B cell (primary cell): Measurements from ENCODE around the gene TRIM15. TPM values are rescaled to one million over a fixed set of nuclear protein-coding genes. Genes with fewer than 3 reads are reported as not detected.

Experiments used
- ATAC-seq: fragments of 200-7000 bp; cut with Tn5 transposase; one replicate; pipeline ENCODE4 v1.10.0; 2021; ENCODE audit warnings: low read depth, mild to moderate bottlenecking, moderate number of reproducible peaks, moderate library complexity
- CTCF ChIA-PET: fragments of 350-600 bp; sonication (Branson Sonifier 250); formaldehyde crosslinking; loops from one replicate; lab custom pipeline; 2021; ENCODE audit warnings: antibody characterized with exemption, inconsistent platforms; lab: Charles Lee
- POLR2A ChIA-PET: fragments of 350-600 bp; sonication (Branson Sonifier 250); formaldehyde crosslinking; loops from one replicate; lab custom pipeline; 2021; ENCODE audit warnings: antibody characterized with exemption; lab: Charles Lee
- DNase-seq: peaks from one replicate; pipeline ENCODE4 v3.0.0; 2013
- H2AFZ ChIP-seq: 2 replicates; pipeline ENCODE4 v1.6.1; 2012; ENCODE audit warnings: mild to moderate bottlenecking, low read depth, low read length; ENCODE audit not compliant: insufficient read depth, poor library complexity, severe bottlenecking
- H3K27ac ChIP-seq, 2 donors: 1 replicate in 1 of 2; 2 replicates in 1 of 2; pipeline ENCODE4 v1.5.1; 2012 to 2013; ENCODE audit warnings: low read length in 2 of 2, mild to moderate bottlenecking in 2 of 2, moderate library complexity in 1 of 2
- H3K27me3 ChIP-seq, 4 experiments: fragments of 200-600 bp in 1 of 4; sonication (generic) in 1 of 4; replicated peaks in 1 of 4; 1 replicate in 2 of 4; 2 replicates in 2 of 4; pipeline versions ENCODE4 v1.6.1 to v1.7.0; 2013 to 2016; ENCODE audit warnings: low read length in 3 of 4, mild to moderate bottlenecking in 2 of 4, mixed read lengths in 1 of 4, moderate library complexity in 1 of 4; ENCODE audit not compliant: insufficient read depth in 4 of 4, control insufficient read depth in 3 of 4; ENCODE audit errors: control extremely low read depth in 1 of 4
- H3K36me3 ChIP-seq, 2 experiments: replicated peaks in 1 of 2; 1 replicate in 1 of 2; 2 replicates in 1 of 2; pipeline versions ENCODE4 v1.6.1 to v1.7.1; 2013; ENCODE audit warnings: low read length in 1 of 2; ENCODE audit not compliant: insufficient read depth in 2 of 2, control insufficient read depth in 1 of 2; ENCODE audit errors: control extremely low read depth in 1 of 2, extremely low read depth in 1 of 2
- H3K4me1 ChIP-seq, 2 donors: fragments of 200-600 bp in 1 of 2; sonication (generic) in 1 of 2; 1 replicate in 1 of 2; 2 replicates in 1 of 2; pipeline versions ENCODE4 v1.5.1 to v1.6.1; 2013 to 2017; ENCODE audit warnings: low read length in 2 of 2; ENCODE audit not compliant: control insufficient read depth in 2 of 2, insufficient read depth in 2 of 2
- H3K4me2 ChIP-seq: replicated peaks from 2 replicates; pipeline ENCODE3; 2012; ENCODE audit warnings: mild to moderate bottlenecking, low read depth, low read length; ENCODE audit not compliant: poor library complexity, severe bottlenecking
- H3K4me3 ChIP-seq, 5 experiments: fragments of 200-600 bp in 1 of 5; sonication (generic) in 1 of 5; 1 replicate in 3 of 5; 2 replicates in 2 of 5; pipeline versions ENCODE4 v1.5.1 to v1.7.0; 2011 to 2016; ENCODE audit warnings: low read length in 4 of 5, mild to moderate bottlenecking in 4 of 5, low read depth in 2 of 5, control low read depth in 1 of 5, moderate library complexity in 1 of 5; ENCODE audit not compliant: insufficient read depth in 1 of 5; ENCODE audit errors: control extremely low read depth in 1 of 5, extremely low read depth in 1 of 5
- H3K79me2 ChIP-seq: fragments of 200-600 bp; sonication (generic); one replicate; pipeline ENCODE4 v1.6.0; 2016; ENCODE audit warnings: low read length; ENCODE audit not compliant: control insufficient read depth, insufficient read depth
- H3K9ac ChIP-seq: fragments of 200-600 bp; sonication (generic); 2 replicates; pipeline ENCODE4 v1.6.1; 2017; ENCODE audit warnings: mild to moderate bottlenecking, low read length, moderate library complexity
- H3K9me3 ChIP-seq, 3 donors: one replicate each; pipeline versions ENCODE4 v1.6.1 to v1.7.1; 2013; ENCODE audit warnings: low read length in 2 of 3; ENCODE audit not compliant: control insufficient read depth in 2 of 3, insufficient read depth in 1 of 3; ENCODE audit errors: control extremely low read depth in 1 of 3
- H4K20me1 ChIP-seq: 2 replicates; pipeline ENCODE4 v1.6.0; 2012; ENCODE audit warnings: mild to moderate bottlenecking, low read length; ENCODE audit not compliant: insufficient read depth, control insufficient read depth, poor library complexity, severe bottlenecking
- H3K27ac Mint-ChIP-seq: one replicate; pipeline ENCODE4 v1.8.0; 2021; ENCODE audit warnings: mixed read lengths
- H3K27me3 Mint-ChIP-seq: one replicate; pipeline ENCODE4 v1.8.0; 2021; ENCODE audit warnings: mixed read lengths
- H3K4me1 Mint-ChIP-seq: one replicate; pipeline ENCODE4 v1.8.0; 2021; ENCODE audit warnings: mixed read lengths
- H3K4me3 Mint-ChIP-seq: one replicate; pipeline ENCODE4 v1.8.0; 2021; ENCODE audit warnings: mixed read lengths
- H3K9me3 Mint-ChIP-seq: one replicate; pipeline ENCODE4 v1.8.0; 2022; ENCODE audit warnings: mixed read lengths; ENCODE audit not compliant: insufficient read depth
- CTCF ChIP-seq: fragments of 200-600 bp; IDR thresholded peaks from one replicate; pipeline ENCODE4 v1.8.0; 2022; ENCODE audit warnings: antibody characterized with exemption, mild to moderate bottlenecking
- EZH2 ChIP-seq: IDR thresholded peaks from 2 replicates; pipeline ENCODE4 v1.6.1; 2012; ENCODE audit warnings: borderline replicate concordance, low read depth, mild to moderate bottlenecking, moderate library complexity, low read length; ENCODE audit not compliant: insufficient read depth, poor library complexity, severe bottlenecking
- WGBS: methylation state at CpG from one replicate; pipeline ENCODE4 v1.1.5; 2013; ENCODE audit warnings: missing lambda C conversion rate; ENCODE audit not compliant: insufficient coverage; 5-methylcytosine and 5-hydroxymethylcytosine counted together
- intact Hi-C: fragments of 100-400 bp; cut with micrococcal nuclease; formaldehyde crosslinking; loops from one replicate; pipeline ENCODE4 v1.10.0; 2022
- polyA plus RNA-seq: library from polyadenylated mRNA; depleted of rRNA; stranded (reverse); fragments of >200 nt; gene quantifications from 2 replicates; pipeline ENCODE4 v1.2.3, GENCODE V29; 2012
- total RNA-seq, 2 donors: library from RNA; stranded (reverse); fragments of 120-200 nt in 1 of 2; gene quantifications; 1 replicate in 1 of 2; 2 replicates in 1 of 2; pipeline versions ENCODE4 v1.2.3 to v1.2.4, GENCODE V29; 2013 to 2022

Gene TRIM15
- total and polyA plus RNA-seq, 2 donors (not counting 1 experiment from before 2014, with no cell fraction given) = not detected

DNA sequence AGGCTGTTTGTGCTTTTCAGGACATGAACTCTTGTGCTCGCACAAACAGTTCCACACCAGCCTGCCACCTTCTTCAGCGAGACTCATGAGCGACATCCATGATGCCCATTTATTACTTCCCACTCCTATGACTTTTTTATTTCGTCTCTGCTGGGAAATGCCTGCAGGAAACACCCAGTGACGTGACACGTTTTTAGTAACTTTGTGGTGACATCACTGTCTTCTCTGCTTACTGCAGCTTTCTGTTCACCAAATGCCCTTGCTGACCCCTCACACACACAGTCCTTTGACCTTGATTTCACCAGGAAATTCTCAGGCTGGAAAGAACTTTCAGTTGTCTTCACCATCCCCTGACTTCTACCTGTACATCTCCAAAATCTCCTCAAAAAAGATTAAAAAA is 18.5 kb upstream of the TRIM15 start:
- H3K4me3 ChIP-seq = no peak overlapping the region
- DNase-seq = no peak
- Mint-ChIP-seq H3K27me3 (peaks cover 48% of the 10 kb centered on the region), H3K9me3 (no peaks in the 10 kb centered on the region), H3K27ac (no peak overlapping the region), H3K4me3 (no peak overlapping the region), H3K4me1 (no peaks in the 10 kb centered on the region)
- no peaks in the 10 kb centered on the region for H3K9me3 ChIP-seq
- H3K4me1 ChIP-seq = no peaks in the 10 kb centered on the region
- H3K79me2 ChIP-seq = no peaks in the 10 kb centered on the region
- H2AFZ ChIP-seq = no peak overlapping the region
- no peaks in the 10 kb centered on the region for H4K20me1 ChIP-seq
- H3K27ac ChIP-seq = no peak overlapping the region
- H3K27me3 ChIP-seq = peaks cover 0 to 33% (median 6%) of the 10 kb centered on the region in 4 experiments
- intact Hi-C loops = no loop called here
- CTCF ChIA-PET = interaction anchor here (2.0 kb wide), 1 partner anchor 14 kb away, joined by 9 read pairs; no protein-coding TSS in a partner anchor
- no peak overlapping the region for H3K9ac ChIP-seq
- WGBS = 89% methylated on average over 6 of the region's 6 CpGs
- no peaks in the 10 kb centered on the region for H3K36me3 ChIP-seq
- no peak for TF ChIP-seq EZH2
- TF ChIP-seq CTCF = no peak
- no peak for ATAC-seq
- no peak overlapping the region for H3K4me2 ChIP-seq
- POLR2A ChIA-PET = no interaction called here

- ChIA-PET CTCF (no interaction called here), POLR2A (no interaction called here)
- no peaks in the 10 kb centered on the region for H3K9me3 Mint-ChIP-seq
- DNase-seq (no peak), ATAC-seq (no peak)
- H3K9me3 ChIP-seq = no peaks in the 10 kb centered on the region
- no peaks in the 10 kb centered on the region for H4K20me1 ChIP-seq
- WGBS = 87% methylated on average over 4 of the region's 7 CpGs
- H3K4me3 Mint-ChIP-seq = no peak overlapping the region
- H3K4me3 ChIP-seq = no peak overlapping the region
- H3K79me2 ChIP-seq = no peaks in the 10 kb centered on the region
- no peak overlapping the region for H3K27ac Mint-ChIP-seq
- peaks cover 48% of the 10 kb centered on the region for H3K27me3 Mint-ChIP-seq
- H2AFZ ChIP-seq = no peak overlapping the region
- peaks cover 0 to 33% (median 8%) of the 10 kb centered on the region in 4 experiments for H3K27me3 ChIP-seq
- H3K9ac ChIP-seq = no peak overlapping the region
- no peak overlapping the region for H3K27ac ChIP-seq
- intact Hi-C loops = no loop called here
- H3K4me2 ChIP-seq = no peak overlapping the region
- no peaks in the 10 kb centered on the region for H3K4me1 ChIP-seq
- no peaks in the 10 kb centered on the region for H3K4me1 Mint-ChIP-seq
- H3K36me3 ChIP-seq = no peaks in the 10 kb centered on the region
- no peak for TF ChIP-seq EZH2
- no peak for TF ChIP-seq CTCF
Observed at GRCh38 chr6:30145818-30146217, 17.5 kb upstream of the TRIM15 start.
